HepG2 (cell line): ENCODE results near the gene PGM3. TPM values are rescaled to one million over a fixed set of nuclear protein-coding genes. Genes with fewer than 3 reads are reported as not detected.
A peak's percentile ranks its signal among the peaks of the same experiment; 100 is the strongest.

ENCODE experiments used
- ATAC-seq: fragments of 200-7000 bp; cut with Tn5 transposase; 3 replicates; pipeline ENCODE4 v1.9.1; 2020; ENCODE audit warnings: mild to moderate bottlenecking, moderate library complexity
- Bru-seq: library from RNA; stranded (reverse); fragments of 400-500 nt; gene quantifications from one replicate; lab custom pipeline; 2021; lab: Mats Ljungman, UMichigan
- BruChase-seq, 2 experiments: library from RNA; stranded (reverse); fragments of 400-500 nt; gene quantifications; one replicate each; lab custom pipeline; 2021; lab: Mats Ljungman, UMichigan
- BruUV-seq: library from RNA; stranded (reverse); fragments of 400-500 nt; replicated peaks from 2 replicates; lab custom pipeline; 2021; lab: Mats Ljungman, UMichigan
- CTCF ChIA-PET: fragments of 300-600 bp; formaldehyde crosslinking; extraction: SDS; loops from one replicate; lab custom pipeline; 2021; ENCODE audit warnings: low total read pairs, inconsistent platforms, low intra/inter-chr PET ratio; lab: Yijun Ruan, JAX
- POLR2A ChIA-PET: fragments of 350-600 bp; sonication (Branson Sonifier 250); formaldehyde crosslinking; loops from one replicate; lab custom pipeline; 2020; ENCODE audit warnings: antibody characterized with exemption, inconsistent platforms; lab: Yijun Ruan, JAX
- DNase-seq: peaks from one replicate; pipeline ENCODE4 v3.0.0-alpha.2; 2015; ENCODE audit warnings: low spot score
- FAIRE-seq: peaks from 3 replicates; lab custom pipeline; 2011; peaks lifted over from hg19 to GRCh38; lab: Jason Lieb, UNC
- H2AFZ ChIP-seq: one replicate; pipeline ENCODE4 v1.6.1; 2011; ENCODE audit warnings: low read length, inconsistent platforms
- H3K27ac ChIP-seq: fragments of 300-600 bp; 3 replicates; pipeline ENCODE4 v1.8.0; 2011; ENCODE audit warnings: mixed run types, mild to moderate bottlenecking, mixed read lengths, low read length, inconsistent platforms; ENCODE audit not compliant: insufficient read depth; ENCODE audit errors: extremely low read length
- H3K27me3 ChIP-seq, 2 experiments: fragments of 200-600 bp in 1 of 2; 2 replicates in 1 of 2; 3 replicates in 1 of 2; pipeline versions ENCODE4 v1.6.0 to v1.8.0; 2011; ENCODE audit warnings: low read length in 2 of 2, mild to moderate bottlenecking in 2 of 2, moderate library complexity in 2 of 2, inconsistent platforms in 1 of 2; ENCODE audit not compliant: insufficient read depth in 2 of 2, control insufficient read depth in 1 of 2
- H3K36me3 ChIP-seq, 2 experiments: fragments of 200-600 bp in 1 of 2; replicated peaks in 1 of 2; 2 replicates in 1 of 2; 3 replicates in 1 of 2; pipeline versions ENCODE4 v1.5.1 to v1.8.0; 2011; ENCODE audit warnings: low read length in 2 of 2, inconsistent platforms in 1 of 2; ENCODE audit not compliant: insufficient read depth in 2 of 2, control insufficient read depth in 1 of 2
- H3K4me1 ChIP-seq: 2 replicates; pipeline ENCODE4 v1.5.1; 2012; ENCODE audit warnings: low read length, inconsistent platforms; ENCODE audit not compliant: insufficient read depth
- H3K4me2 ChIP-seq: 2 replicates; pipeline ENCODE4 v1.6.0; 2011; ENCODE audit warnings: low read depth, low read length, inconsistent platforms
- H3K4me3 ChIP-seq, 3 experiments: fragments of 200-600 bp in 1 of 3; sonication (generic), shearing (Covaris generic) in 1 of 3; replicated peaks in 1 of 3; 2 replicates each; pipeline ENCODE4 v1.5.1; 2011 to 2016; ENCODE audit warnings: low read length in 3 of 3, inconsistent platforms in 2 of 3, low read depth in 2 of 3, mild to moderate bottlenecking in 2 of 3, control low read depth in 1 of 3, mixed read lengths in 1 of 3; ENCODE audit not compliant: insufficient read depth in 1 of 3
- H3K79me2 ChIP-seq: one replicate; pipeline ENCODE4 v1.6.1; 2011; ENCODE audit warnings: low read length, inconsistent platforms; ENCODE audit not compliant: insufficient read depth
- H3K9ac ChIP-seq: 2 replicates; pipeline ENCODE4 v1.6.0; 2011; ENCODE audit warnings: mild to moderate bottlenecking, low read depth, low read length, inconsistent platforms; ENCODE audit not compliant: insufficient read depth
- H3K9me3 ChIP-seq: 2 replicates; pipeline ENCODE4 v1.5.1; 2012; ENCODE audit warnings: mild to moderate bottlenecking, low read length
- H4K20me1 ChIP-seq: 2 replicates; pipeline ENCODE4 v1.6.0; 2011; ENCODE audit warnings: inconsistent platforms, mild to moderate bottlenecking, low read length, moderate library complexity; ENCODE audit not compliant: insufficient read depth
- CENPT ChIP-seq: sonication (generic); formaldehyde crosslinking; IDR thresholded peaks from 2 replicates; pipeline ENCODE4 v1.8.0; 2022; ENCODE audit warnings: low read depth, mild to moderate bottlenecking, moderate library complexity, missing genetic modification reagents
- FOXO1 ChIP-seq: sonication (generic); formaldehyde crosslinking; IDR thresholded peaks from 2 replicates; pipeline ENCODE4 v1.4.0; 2020; ENCODE audit warnings: missing genetic modification reagents
- HMG20B ChIP-seq: conservative IDR thresholded peaks from 2 replicates; pipeline ENCODE4 v1.6.1; 2016; ENCODE audit warnings: missing genetic modification reagents, missing compliant biosample characterization
- HNRNPUL1 ChIP-seq: fragments of 200-400 bp; formaldehyde crosslinking; IDR thresholded peaks from 2 replicates; pipeline ENCODE4 v1.6.1; 2017; ENCODE audit warnings: low read depth, mild to moderate bottlenecking, low read length, moderate library complexity
- MAZ ChIP-seq, 2 experiments: sonication (generic) in 1 of 2; formaldehyde crosslinking in 1 of 2; IDR thresholded peaks; 2 replicates each; pipeline versions ENCODE4 v1.5.0 to v1.6.1; 2012 to 2020; ENCODE audit warnings: low read depth in 2 of 2, mild to moderate bottlenecking in 2 of 2, borderline replicate concordance in 1 of 2, improper control_type of control experiment in 1 of 2, low read length in 1 of 2, missing genetic modification reagents in 1 of 2, moderate library complexity in 1 of 2
- SATB2 ChIP-seq: sonication (generic); formaldehyde crosslinking; IDR thresholded peaks from 2 replicates; pipeline ENCODE4 v1.5.0; 2020; ENCODE audit warnings: missing genetic modification reagents
- ZBTB25 ChIP-seq: IDR thresholded peaks from 2 replicates; pipeline ENCODE4 v1.6.1; 2018; ENCODE audit warnings: missing genetic modification reagents
- ZBTB7B ChIP-seq: sonication (generic); formaldehyde crosslinking; IDR thresholded peaks from 2 replicates; pipeline ENCODE4 v1.4.0; 2020; ENCODE audit warnings: missing genetic modification reagents
- ZGPAT ChIP-seq: IDR thresholded peaks from 2 replicates; pipeline ENCODE4 v1.6.1; 2016; ENCODE audit warnings: mild to moderate bottlenecking
- ZMAT5 ChIP-seq: sonication (generic); formaldehyde crosslinking; IDR thresholded peaks from 2 replicates; pipeline ENCODE4 v1.5.0; 2020; ENCODE audit warnings: mild to moderate bottlenecking, low read depth, missing genetic modification reagents, borderline replicate concordance
- ZNF136 ChIP-seq: sonication (generic); formaldehyde crosslinking; IDR thresholded peaks from 2 replicates; pipeline ENCODE4 v1.8.1; 2022; ENCODE audit warnings: low read depth, mild to moderate bottlenecking, moderate library complexity, missing genetic modification reagents
- ZNF20 ChIP-seq: sonication (generic); formaldehyde crosslinking; IDR thresholded peaks from 2 replicates; pipeline ENCODE4 v1.4.0; 2020; ENCODE audit warnings: mild to moderate bottlenecking, moderate library complexity, missing genetic modification reagents
- ZNF737 ChIP-seq: sonication (generic); formaldehyde crosslinking; IDR thresholded peaks from 2 replicates; pipeline ENCODE4 v1.5.0; 2020; ENCODE audit warnings: missing genetic modification reagents, mild to moderate bottlenecking, borderline replicate concordance
- WGBS: methylation state at CpG from one replicate; pipeline ENCODE4 v1.1.6; 2017; ENCODE audit warnings: low lambda C conversion rate; 5-methylcytosine and 5-hydroxymethylcytosine counted together
- in situ Hi-C: cut with HindIII; loops from 2 replicates; pipeline ENCODE4 v1.10.0; 2017; ENCODE audit warnings: low pct_unique_long_range_greater_than_20kb; ENCODE audit not compliant: extremely low pct_ligation_motif_present
- intact Hi-C: fragments of 100-400 bp; cut with micrococcal nuclease; formaldehyde crosslinking; loops from one replicate; pipeline ENCODE4 v1.10.0; 2022; ENCODE audit not compliant: unreplicated experiment
- long read RNA-seq, 2 experiments: library from RNA in 1 of 2; library from polyadenylated mRNA in 1 of 2; stranded (forward) in 1 of 2; unstranded in 1 of 2; transcript quantifications; one replicate each; pipeline ENCODE4 v2.0.0, GENCODE V29; 2019 to 2022
- polyA minus RNA-seq, 3 experiments: library from RNA; depleted of rRNA, polyadenylated mRNA; stranded (reverse); fragments of >200 nt; gene quantifications; 2 replicates each; pipeline ENCODE4 v1.2.3, GENCODE V29; 2011; ENCODE audit warnings: low replicate concordance in 1 of 3
- polyA plus RNA-seq, 8 experiments: library from polyadenylated mRNA; depleted of rRNA in 3 of 8; stranded (reverse) in 7 of 8; unstranded in 1 of 8; fragments of >200 nt; fragmentation: Illumina TruSeq in 4 of 8; extraction: Trizol in 4 of 8; gene quantifications; 2 replicates each; pipeline versions ENCODE4 v1.2.1 to v1.2.3, GENCODE V29; 2011 to 2016; ENCODE audit warnings: low read depth in 4 of 8, missing spikeins in 1 of 8, mixed read lengths in 1 of 8; ENCODE audit not compliant: insufficient read depth in 1 of 8
- total RNA-seq, 5 experiments: library from RNA; depleted of rRNA; stranded (reverse); fragments of >200 nt; fragmentation: Illumina TruSeq; extraction: Trizol; gene quantifications; 2 replicates each; pipeline ENCODE4 v1.2.3, GENCODE V29; 2016; ENCODE audit warnings: low read depth in 1 of 5

PGM3 gene
- total RNA-seq (2016; rRNA removed; fragmentation: Illumina TruSeq; extraction: Trizol) (163 and 231 TPM in 2 replicates), polyA plus RNA-seq (2011; rRNA removed) (54.2 and 72.5 TPM in 2 replicates), polyA minus RNA-seq (2011; rRNA and poly(A)+ RNA removed; ENCODE audit: low replicate concordance) (42.5 and 84.3 TPM in 2 replicates), Bru-seq, nascent RNA (percentile 97 among the genes with signal in this experiment), BruChase-seq, experiment 1, labeled RNA remaining after a 6-hour chase (percentile 96 among the genes with signal in this experiment), BruChase-seq, experiment 2, labeled RNA remaining after a 2-hour chase (percentile 98 among the genes with signal in this experiment)
- 23.4 and 26.9 TPM in 2 replicates for total RNA-seq (2016; cell fraction: cytosol; rRNA removed; fragmentation: Illumina TruSeq; extraction: Trizol; ENCODE audit: low read depth)
- total RNA-seq (2016; cell fraction: insoluble cytoplasmic fraction; rRNA removed; fragmentation: Illumina TruSeq; extraction: Trizol) = 172 and 230 TPM in 2 replicates
- total RNA-seq (2016; cell fraction: membrane; rRNA removed; fragmentation: Illumina TruSeq; extraction: Trizol) = 31.1 and 45.6 TPM in 2 replicates
- 140 and 186 TPM in 2 replicates for total RNA-seq (2016; cell fraction: nucleus; rRNA removed; fragmentation: Illumina TruSeq; extraction: Trizol)
- polyA plus RNA-seq (2011; cell fraction: cytosol; rRNA removed) = 28.2 and 35.0 TPM in 2 replicates
- polyA plus RNA-seq (2011; cell fraction: nucleus; rRNA removed) = 57.8 and 63.2 TPM in 2 replicates
- polyA plus RNA-seq (2012) = 65.5 and 85.4 TPM in 2 replicates
- polyA plus RNA-seq (2016; cell fraction: cytosol; fragmentation: Illumina TruSeq; extraction: Trizol; ENCODE audit: low read depth) = 13.0 and 13.7 TPM in 2 replicates
- polyA plus RNA-seq (2016; cell fraction: insoluble cytoplasmic fraction; fragmentation: Illumina TruSeq; extraction: Trizol; ENCODE audit: low read depth) = 114 and 117 TPM in 2 replicates
- 14.6 and 15.9 TPM in 2 replicates for polyA plus RNA-seq (2016; cell fraction: membrane; fragmentation: Illumina TruSeq; extraction: Trizol; ENCODE audit: low read depth)
- polyA plus RNA-seq (2016; cell fraction: nucleus; fragmentation: Illumina TruSeq; extraction: Trizol; ENCODE audit: insufficient read depth, low read depth) = 77.2 and 92.0 TPM in 2 replicates
- 80.3 and 84.2 TPM in 2 replicates for polyA minus RNA-seq (2011; cell fraction: cytosol; rRNA and poly(A)+ RNA removed)
- polyA minus RNA-seq (2011; cell fraction: nucleus; rRNA and poly(A)+ RNA removed) = 254 and 275 TPM in 2 replicates
- long read RNA-seq, experiment 1, full-length matches to known transcripts = 89 of 125 reads
- long read RNA-seq, experiment 1, partial matches to known transcripts = 19 of 125 reads
- long read RNA-seq, experiment 1, other reads (novel, unspliced or antisense) = 17 of 125 reads
- long read RNA-seq, experiment 2, full-length matches to known transcripts = 16 of 85 reads
- long read RNA-seq, experiment 2, partial matches to known transcripts = 10 of 85 reads
- long read RNA-seq, experiment 2, other reads (novel, unspliced or antisense) = 59 of 85 reads

DNA sequence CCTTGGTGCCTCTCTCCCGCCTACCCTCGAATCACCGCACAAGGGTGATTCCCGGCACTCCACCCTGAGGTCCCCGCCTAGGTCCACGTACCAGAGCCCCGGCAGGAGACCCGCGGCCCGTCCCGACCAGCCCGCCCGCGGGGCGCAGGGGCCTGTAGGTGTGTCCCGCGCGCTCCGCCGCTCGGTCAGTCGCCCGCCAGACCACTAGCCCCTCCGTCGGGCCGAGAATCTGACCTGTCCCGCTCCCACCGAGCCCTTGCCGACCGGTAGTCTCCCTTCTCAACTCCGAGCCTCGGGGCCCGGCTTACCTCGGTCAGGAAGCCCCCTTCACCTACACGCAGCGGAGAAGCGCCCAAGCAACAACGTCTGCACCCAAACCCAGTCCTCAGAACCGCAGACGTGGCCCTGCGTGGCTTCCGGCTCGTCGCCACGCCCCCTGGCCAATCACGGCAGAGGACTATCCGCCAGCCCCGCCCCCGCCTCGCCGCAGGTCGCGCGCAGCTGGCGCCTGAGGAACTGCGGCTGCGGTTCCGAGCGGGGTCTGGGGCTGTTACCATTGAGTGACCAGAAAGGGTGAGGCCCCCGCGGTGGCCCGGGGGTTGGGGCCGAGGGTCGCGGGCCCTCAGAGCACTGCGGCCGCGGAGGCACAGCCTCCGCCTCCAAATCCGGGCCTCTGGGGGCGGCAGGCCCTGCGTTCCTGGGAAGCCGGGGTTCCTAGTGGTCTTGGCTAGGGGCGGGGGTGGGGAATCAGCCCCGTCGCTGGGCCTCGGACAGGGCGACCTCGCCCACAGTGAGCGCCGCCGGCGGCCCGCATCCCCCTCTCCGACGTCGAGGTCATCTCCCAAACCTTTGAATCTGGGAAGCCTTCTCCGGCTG, at the start of gene PGM3, which contains the start of gene RWDD2A:
PGM3 (minus strand) TSS at position 395 of the 876 bp plus-strand sequence. CDS start 2,253 bp downstream, outside the sequence.
RWDD2A (plus strand) TSS at position 487 of the 876 bp plus-strand sequence. CDS start 1,095 bp downstream, outside the sequence.
- Histone ChIP-seq H3K79me2 (peaks cover 54% of the 10 kb centered on the region), H3K36me3 (peaks cover 8 to 36% of the 10 kb centered on the region in 2 experiments), H3K4me1 (peaks cover 45% of the 10 kb centered on the region), H4K20me1 (peaks cover 34% of the 10 kb centered on the region), H3K27ac (peak within 1 kb of the TSS; percentile 95), H3K9me3 (no peaks in the 10 kb centered on the region), H3K4me3 (peak within 1 kb of the TSS; percentile 90 to 98 (median 97)), H3K27me3 (no peaks in the 10 kb centered on the region; a peak in 1 of 5 replicates), H3K9ac (peak within 1 kb of the TSS; percentile 98), H3K4me2 (peak within 1 kb of the TSS; percentile 97), H2AFZ (no peak within 1 kb of the TSS)
- ChIA-PET POLR2A (interaction anchor here (0.6 to 2.7 kb wide), 5 partner anchors 9 to 945 kb away, joined by 3 to 7 read pairs (median 5); partner anchors contain the start of genes DOP1A, IBTK and UBE3D), CTCF (no interaction called here)
- ATAC-seq (peak; percentile 95), DNase-seq (peak; percentile 84), FAIRE-seq (peak; percentile 59)
- intact Hi-C loops (loop anchor here (1.0 to 5.0 kb wide), 4 partner anchors 22 to 946 kb away; partner anchors contain the start of genes DOP1A and IBTK), in situ Hi-C loops (loop anchor here (25.0 kb wide), 1 partner anchor 956 kb away; the partner anchor contains the start of gene IBTK)
- WGBS = 0% methylated on average over 23 of the region's 88 CpGs
- BruUV-seq = no TSS peak
- TF ChIP-seq ZNF136 (CRISPR knock-in tag) = 0 out of 2 replicates have a peak, but pooled peaks have one; percentile 48
- TF ChIP-seq HNRNPUL1 = no peak
- TF ChIP-seq MAZ (IDR thresholded peaks at IDR 0.05; ENCODE audit: borderline replicate concordance, low read depth, low read length) = peak; percentile 38; the same call in 1 of the 2 replicates
- peak; percentile 66; the same call in 1 of the 2 replicates for TF ChIP-seq MAZ (CRISPR knock-in tag; IDR thresholded peaks at IDR 0.05; ENCODE audit: low read depth)
- peak; percentile 7; the same call in 1 of the 2 replicates for TF ChIP-seq FOXO1 (CRISPR knock-in tag)
- TF ChIP-seq CENPT = no peak
- TF ChIP-seq HMG20B (CRISPR knock-in tag) = no peak
- TF ChIP-seq ZBTB25 (CRISPR knock-in tag) = 0 out of 2 replicates have a peak, but pooled peaks have one; percentile 47
- TF ChIP-seq ZGPAT (CRISPR knock-in tag) = peak; percentile 78
- no peak for TF ChIP-seq ZNF737
- TF ChIP-seq ZMAT5 = no peak
- no peak for TF ChIP-seq ZNF20
- peak; percentile 76 for TF ChIP-seq SATB2
- peak; percentile 85 for TF ChIP-seq ZBTB7B (CRISPR knock-in tag)
